ENCODE results near the gene EEF1A2.

Gene EEF1A2

GRCh38 chr20:63497946-63498935 lies 642 bp downstream of the EEF1A2 start:
- no peak for DNase-seq

GRCh38 chr20:63497138-63497945 lies 1.5 kb downstream of the EEF1A2 start:
- DNase-seq: no peak

GRCh38 chr20:63496596-63497120 lies 2.2 kb downstream of the EEF1A2 start:
- no peak for DNase-seq

GRCh38 chr20:63495741-63496595 lies 2.9 kb downstream of the EEF1A2 start:
- peak; percentile 76 for DNase-seq

- DNase-seq: no peak
Measured at GRCh38 chr20:63495167-63495720, 3.6 kb downstream of the EEF1A2 start.

GRCh38 chr20:63494420-63495166 lies 4.3 kb downstream of the EEF1A2 start:
- no peak for DNase-seq

GRCh38 chr20:63494084-63494419 lies 4.8 kb downstream of the EEF1A2 start:
- DNase-seq: no peak

GRCh38 chr20:63493563-63494020 lies 5.3 kb downstream of the EEF1A2 start:
- no peak for DNase-seq

GRCh38 chr20:63492982-63493381 lies 5.9 kb downstream of the EEF1A2 start:
- no peak for DNase-seq

- DNase-seq: no peak
Measured at GRCh38 chr20:63492518-63492917, 6.4 kb downstream of the EEF1A2 start.

GRCh38 chr20:63491635-63492230 lies 7.2 kb downstream of the EEF1A2 start:
- DNase-seq: no peak

- no peak for DNase-seq
Measured at GRCh38 chr20:63491078-63491477, 7.8 kb downstream of the EEF1A2 start.

GRCh38 chr20:63490416-63490815 lies 8.5 kb downstream of the EEF1A2 start:
- DNase-seq: no peak

GRCh38 chr20:63488315-63489251 lies 10.3 kb downstream of the EEF1A2 start:
- no peak for DNase-seq

GRCh38 chr20:63487781-63488241 lies 11.1 kb downstream of the EEF1A2 start:
- no peak for DNase-seq

GRCh38 chr20:63487116-63487764 lies 11.6 kb downstream of the EEF1A2 start:
- DNase-seq: no peak

- no peak for DNase-seq
Measured at GRCh38 chr20:63486300-63486855, 12.5 kb downstream of the EEF1A2 start.

GRCh38 chr20:63484651-63485403 lies 14.1 kb downstream of the EEF1A2 start:
- DNase-seq: no peak

Data from activated gamma-delta T cell treated with Interleukin-2 at 50 U/mL for 16 hours (primary cell).